Measurements from ENCODE around the gene SFXN3.
A peak's percentile ranks its signal among the peaks of the same experiment; 100 is the strongest.

GRCh38 chr10:101066896-101067355 lies 35.9 kb downstream of the SFXN3 start:
- TF ChIP-seq POLR2AphosphoS5 (IDR thresholded peaks at IDR 0.05; ENCODE audit: low read depth) (no peak), EZH2phosphoT487 (IDR thresholded peaks at IDR 0.05; ENCODE audit: unreplicated experiment) (no peak), EZH2 (IDR thresholded peaks at IDR 0.05; ENCODE audit: low read depth, unreplicated experiment) (peak; percentile 27), CTCF (conservative IDR thresholded peaks at IDR 0.05; ENCODE audit: low read depth in 2 of 2) (no peak), ZNF462 (CRISPR knock-in tag; IDR thresholded peaks at IDR 0.05) (no peak), REST (IDR thresholded peaks at IDR 0.05; ENCODE audit: unreplicated experiment) (no peak), JUNB (IDR thresholded peaks at IDR 0.05; ENCODE audit: unreplicated experiment) (no peak), CREB1 (CRISPR knock-in tag; IDR thresholded peaks at IDR 0.05; ENCODE audit: low read depth) (no peak), ETS1 (IDR thresholded peaks at IDR 0.05) (no peak), STAT1 (IDR thresholded peaks at IDR 0.05; ENCODE audit: unreplicated experiment) (no peak)
